ENCODE data around the gene KRTCAP3. TPM values are rescaled to one million over a fixed set of nuclear protein-coding genes. Genes with fewer than 3 reads are reported as not detected.

KRTCAP3 gene
- total RNA-seq, 2 donors from 2014 or later, result 27.0 to 29.7 TPM

DNA sequence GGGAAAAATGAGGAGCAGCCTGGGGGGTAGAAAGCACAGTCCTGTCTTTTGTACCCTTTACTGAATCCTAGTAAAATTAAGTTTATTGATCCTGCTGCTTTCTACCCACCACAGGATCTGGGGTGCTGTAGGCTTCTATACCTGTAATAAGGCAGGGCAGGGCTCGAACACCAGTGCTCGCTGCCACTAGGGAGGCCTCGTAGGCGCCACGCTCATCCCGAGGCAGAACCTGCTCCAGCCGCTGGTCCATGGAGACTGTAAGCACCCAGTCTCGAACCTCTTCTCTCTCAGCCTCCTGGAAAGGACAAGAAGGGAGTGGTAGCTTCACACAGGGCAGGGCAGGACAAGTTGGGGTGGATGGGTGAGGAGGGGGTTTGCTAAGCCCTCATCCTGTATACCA, 3.0 kb downstream of the KRTCAP3 start:
- Histone ChIP-seq H3K9me3 (ENCODE audit: control insufficient read depth, low read length) (no peaks in the 10 kb centered on the region), H3K27me3 (ENCODE audit: control insufficient read depth, insufficient read depth, low read length, poor library complexity, severe bottlenecking) (no peaks in the 10 kb centered on the region), H3K27ac (ENCODE audit: low read depth, low read length) (no peak overlapping the region), H3K4me1 (ENCODE audit: control insufficient read depth, insufficient read depth, low read length) (peaks cover 3% of the 10 kb centered on the region), H3K4me3 (ENCODE audit: low read length) (no peak overlapping the region), H3K9ac (ENCODE audit: extremely low read depth, low read length, poor library complexity, severe bottlenecking) (no peak overlapping the region), H3K36me3 (ENCODE audit: control insufficient read depth, insufficient read depth, low read length) (peaks cover 30% of the 10 kb centered on the region)
- DNase-seq, result no peak
- WGBS, 2 experiments (ENCODE audit: insufficient coverage in 1 of 2, insufficient read length in 1 of 2), result 93 to 95% methylated on average over 2 to 8 of the region's 8 CpGs
- peaks cover 12% of the 10 kb centered on the region for H3K4me1 Mint-ChIP-seq
- no peak overlapping the region for H3K4me3 Mint-ChIP-seq
- TF ChIP-seq, protein P1, sequence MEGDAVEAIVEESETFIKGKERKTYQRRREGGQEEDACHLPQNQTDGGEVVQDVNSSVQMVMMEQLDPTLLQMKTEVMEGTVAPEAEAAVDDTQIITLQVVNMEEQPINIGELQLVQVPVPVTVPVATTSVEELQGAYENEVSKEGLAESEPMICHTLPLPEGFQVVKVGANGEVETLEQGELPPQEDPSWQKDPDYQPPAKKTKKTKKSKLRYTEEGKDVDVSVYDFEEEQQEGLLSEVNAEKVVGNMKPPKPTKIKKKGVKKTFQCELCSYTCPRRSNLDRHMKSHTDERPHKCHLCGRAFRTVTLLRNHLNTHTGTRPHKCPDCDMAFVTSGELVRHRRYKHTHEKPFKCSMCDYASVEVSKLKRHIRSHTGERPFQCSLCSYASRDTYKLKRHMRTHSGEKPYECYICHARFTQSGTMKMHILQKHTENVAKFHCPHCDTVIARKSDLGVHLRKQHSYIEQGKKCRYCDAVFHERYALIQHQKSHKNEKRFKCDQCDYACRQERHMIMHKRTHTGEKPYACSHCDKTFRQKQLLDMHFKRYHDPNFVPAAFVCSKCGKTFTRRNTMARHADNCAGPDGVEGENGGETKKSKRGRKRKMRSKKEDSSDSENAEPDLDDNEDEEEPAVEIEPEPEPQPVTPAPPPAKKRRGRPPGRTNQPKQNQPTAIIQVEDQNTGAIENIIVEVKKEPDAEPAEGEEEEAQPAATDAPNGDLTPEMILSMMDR (conservative IDR thresholded peaks at IDR 0.05), result no peak
- H3K27ac Mint-ChIP-seq, result no peak overlapping the region
- peaks cover 69% of the 10 kb centered on the region for H3K36me3 Mint-ChIP-seq (ENCODE audit: low read depth)
- no peaks in the 10 kb centered on the region for H3K9me3 Mint-ChIP-seq
- no peaks in the 10 kb centered on the region for H3K27me3 Mint-ChIP-seq (ENCODE audit: insufficient read depth)

DNA sequence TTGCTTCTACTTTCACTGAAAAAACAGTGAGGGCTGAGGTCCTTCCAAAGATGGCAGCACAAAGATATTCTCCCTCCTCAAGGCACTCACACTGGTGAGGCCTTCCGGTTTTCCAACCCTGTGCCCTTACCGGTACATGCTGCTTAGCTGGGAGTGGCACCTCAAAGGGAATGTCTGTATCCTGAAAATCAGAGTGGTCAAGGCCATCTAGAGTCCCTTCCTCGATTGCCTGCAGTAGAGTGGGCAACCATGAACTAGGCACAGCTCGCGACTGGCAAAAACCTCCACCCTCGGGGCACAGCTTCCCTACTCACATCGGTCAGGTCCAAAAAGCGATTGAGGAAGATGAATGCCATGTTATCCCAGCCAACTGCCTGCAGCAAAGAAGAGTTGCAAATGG, 3.4 kb downstream of the KRTCAP3 start:
- WGBS, 2 experiments (ENCODE audit: insufficient coverage in 1 of 2, insufficient read length in 1 of 2), result 85 to 94% methylated on average over 7 to 8 of the region's 8 CpGs
- no peaks in the 10 kb centered on the region for H3K27me3 ChIP-seq (ENCODE audit: control insufficient read depth, insufficient read depth, low read length, poor library complexity, severe bottlenecking)
- no peak overlapping the region for H3K9ac ChIP-seq (ENCODE audit: extremely low read depth, low read length, poor library complexity, severe bottlenecking)
- no peak overlapping the region for H3K27ac ChIP-seq (ENCODE audit: low read depth, low read length)
- no peak for DNase-seq
- no peaks in the 10 kb centered on the region for H3K9me3 ChIP-seq (ENCODE audit: control insufficient read depth, low read length)
- TF ChIP-seq, protein P1 (conservative IDR thresholded peaks at IDR 0.05), result no peak
- peaks cover 28% of the 10 kb centered on the region for H3K36me3 ChIP-seq (ENCODE audit: control insufficient read depth, insufficient read depth, low read length)
- no peaks in the 10 kb centered on the region for H3K27me3 Mint-ChIP-seq (ENCODE audit: insufficient read depth)
- peaks cover 12% of the 10 kb centered on the region for H3K4me1 Mint-ChIP-seq
- peaks cover 64% of the 10 kb centered on the region for H3K36me3 Mint-ChIP-seq (ENCODE audit: low read depth)
- no peak overlapping the region for H3K4me3 Mint-ChIP-seq
- H3K4me1 ChIP-seq (ENCODE audit: control insufficient read depth, insufficient read depth, low read length), result peaks cover 3% of the 10 kb centered on the region
- H3K4me3 ChIP-seq (ENCODE audit: low read length), result no peak overlapping the region
- no peaks in the 10 kb centered on the region for H3K9me3 Mint-ChIP-seq
- no peak overlapping the region for H3K27ac Mint-ChIP-seq

DNA sequence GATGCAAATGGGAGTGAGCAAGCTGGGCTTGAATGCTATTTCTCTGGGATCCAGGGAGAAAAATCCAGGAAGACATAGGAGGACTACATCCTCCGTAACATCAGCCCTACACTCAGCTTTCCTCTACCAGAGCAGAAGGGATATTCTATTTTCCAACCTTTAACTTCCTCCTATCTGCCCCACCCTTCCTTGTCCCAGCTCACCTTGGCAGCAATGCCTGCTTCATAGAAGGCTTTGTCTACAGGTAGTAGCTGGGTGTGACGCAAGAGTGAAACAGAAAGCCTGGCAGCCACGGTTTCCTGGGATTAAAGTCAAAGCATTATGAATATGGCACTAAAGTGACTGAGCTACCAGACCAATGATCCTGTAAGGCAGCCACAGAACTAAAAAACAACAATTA, 3.9 kb downstream of the KRTCAP3 start:
- Histone ChIP-seq H3K9me3 (ENCODE audit: control insufficient read depth, low read length) (no peaks in the 10 kb centered on the region), H3K27ac (ENCODE audit: low read depth, low read length) (no peak overlapping the region), H3K27me3 (ENCODE audit: control insufficient read depth, insufficient read depth, low read length, poor library complexity, severe bottlenecking) (no peaks in the 10 kb centered on the region), H3K36me3 (ENCODE audit: control insufficient read depth, insufficient read depth, low read length) (peaks cover 23% of the 10 kb centered on the region), H3K4me3 (ENCODE audit: low read length) (no peak overlapping the region), H3K4me1 (ENCODE audit: control insufficient read depth, insufficient read depth, low read length) (no peaks in the 10 kb centered on the region), H3K9ac (ENCODE audit: extremely low read depth, low read length, poor library complexity, severe bottlenecking) (no peak overlapping the region)
- peaks cover 61% of the 10 kb centered on the region for H3K36me3 Mint-ChIP-seq (ENCODE audit: low read depth)
- H3K27me3 Mint-ChIP-seq (ENCODE audit: insufficient read depth), result no peaks in the 10 kb centered on the region
- DNase-seq, result no peak
- TF ChIP-seq, protein P1 (conservative IDR thresholded peaks at IDR 0.05), result no peak
- H3K4me3 Mint-ChIP-seq, result no peak overlapping the region
- WGBS, 2 experiments (ENCODE audit: insufficient coverage in 1 of 2, insufficient read length in 1 of 2), result 95 to 100% methylated on average over 1 to 3 of the region's 3 CpGs
- no peak overlapping the region for H3K27ac Mint-ChIP-seq
- peaks cover 12% of the 10 kb centered on the region for H3K4me1 Mint-ChIP-seq
- no peaks in the 10 kb centered on the region for H3K9me3 Mint-ChIP-seq
